NCI-H345 treated with DMSO at 0.1 percent for 48 hours (cell line): ENCODE results near the gene PLCE1.

Experiments used
- DNase-seq: peaks from one replicate; lab custom pipeline; 2025; ENCODE audit not compliant: unreplicated experiment; lab: John Stamatoyannopoulos, UW

PLCE1 gene

GRCh38 chr10:94018107-94018506 lies 24.4 kb downstream of the PLCE1 start:
- DNase-seq: no peak

- no peak for DNase-seq
Measured at GRCh38 chr10:94023906-94024305, 30.2 kb downstream of the PLCE1 start.

GRCh38 chr10:94024407-94024806 lies 30.7 kb downstream of the PLCE1 start:
- no peak for DNase-seq

GRCh38 chr10:94025806-94026205 lies 32.1 kb downstream of the PLCE1 start:
- DNase-seq: no peak

GRCh38 chr10:94027197-94027596 lies 33.5 kb downstream of the PLCE1 start:
- DNase-seq: no peak

- no peak for DNase-seq
Measured at GRCh38 chr10:94029955-94030354, 36.2 kb downstream of the PLCE1 start.

- DNase-seq: no peak
Measured at GRCh38 chr10:94035982-94036765, 42.4 kb downstream of the PLCE1 start.

- DNase-seq: no peak
Measured at GRCh38 chr10:94036766-94037033, 43.0 kb downstream of the PLCE1 start.

GRCh38 chr10:94037286-94037685 lies 43.6 kb downstream of the PLCE1 start:
- DNase-seq: no peak

- no peak for DNase-seq
Measured at GRCh38 chr10:94038024-94038423, 44.3 kb downstream of the PLCE1 start.

- no peak for DNase-seq
Measured at GRCh38 chr10:94041206-94041605, 47.5 kb downstream of the PLCE1 start.

- no peak for DNase-seq
Measured at GRCh38 chr10:94042001-94042833, 48.5 kb downstream of the PLCE1 start.

- no peak for DNase-seq
Measured at GRCh38 chr10:94042834-94043175, 49.1 kb downstream of the PLCE1 start.
